GM23338 (cell line): ENCODE data around the gene UGT2B10.

Experiments used
- CTCF ChIP-seq, 2 experiments: fragments of 200-600 bp in 1 of 2; sonication (generic) in 1 of 2; conservative IDR thresholded peaks; 2 replicates each; pipeline versions ENCODE4 v1.5.1 to v1.6.1; 2016 to 2017; ENCODE audit warnings: antibody characterized with exemption in 2 of 2, low read depth in 2 of 2, mild to moderate bottlenecking in 2 of 2, moderate library complexity in 1 of 2
- POLR2AphosphoS5 ChIP-seq: IDR thresholded peaks from 2 replicates; pipeline ENCODE4 v1.6.1; 2016; ENCODE audit warnings: antibody characterized with exemption, low read depth
- ZNF114 ChIP-seq: fragments of 250-450 bp; sonication (Bioruptor Pico); IDR thresholded peaks from 2 replicates; pipeline ENCODE4 v1.5.0; 2020; ENCODE audit warnings: mild to moderate bottlenecking, moderate library complexity

DNA sequence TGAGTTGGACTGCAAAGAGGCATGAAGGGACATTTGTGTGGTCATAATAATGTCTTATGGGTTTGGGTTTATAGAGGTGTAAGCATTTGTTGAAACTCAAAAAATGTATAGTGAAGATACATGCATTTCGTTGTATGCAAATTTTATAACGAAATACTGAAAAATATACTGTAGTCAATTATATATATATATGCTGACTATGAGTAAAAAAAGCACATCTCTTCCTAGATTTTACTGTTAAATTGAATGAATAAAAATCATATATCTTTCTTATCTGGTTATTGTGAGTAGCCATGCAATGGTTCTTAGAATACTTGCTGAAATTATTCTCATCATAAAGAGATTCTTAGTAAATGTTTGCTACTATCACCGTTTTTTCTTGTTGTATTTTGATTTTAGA is 34.5 kb downstream of the UGT2B10 start:
- TF ChIP-seq CTCF (conservative IDR thresholded peaks at IDR 0.05; ENCODE audit: low read depth in 2 of 2) (no peak), POLR2AphosphoS5 (no peak), ZNF114 (CRISPR knock-in tag) (no peak)
